Transverse colon (tissue), 4 donors: ENCODE results near the gene MORN3. TPM values are rescaled to one million over a fixed set of nuclear protein-coding genes. Genes with fewer than 3 reads are reported as not detected.
"Not testable (repeated sequence)": the region's sequence is repeated elsewhere in the genome, so short reads cannot be mapped to it uniquely, and the experiment has no call there.

Experiments used
- DNase-seq: peaks from one replicate; pipeline ENCODE4 v3.0.0-alpha.2; 2019
- H3K27ac ChIP-seq, 4 donors: fragments of 200-600 bp; sonication (generic); 2 replicates each; pipeline ENCODE4 v1.5.1; 2016 to 2018; ENCODE audit warnings: inconsistent platforms in 4 of 4
- H3K27me3 ChIP-seq: fragments of 200-600 bp; sonication (generic); 2 replicates; pipeline ENCODE4 v1.5.1; 2017; ENCODE audit warnings: inconsistent platforms
- H3K36me3 ChIP-seq, 4 donors: fragments of 200-600 bp; sonication (generic); 2 replicates each; pipeline ENCODE4 v1.5.1; 2017 to 2019; ENCODE audit warnings: inconsistent platforms in 4 of 4
- H3K4me1 ChIP-seq, 4 donors: fragments of 200-600 bp; sonication (generic); 2 replicates each; pipeline ENCODE4 v1.5.1; 2017 to 2020; ENCODE audit warnings: inconsistent platforms in 4 of 4
- H3K4me3 ChIP-seq, 4 donors: fragments of 200-600 bp; sonication (generic); 1 replicate in 1 of 4; 2 replicates in 3 of 4; pipeline versions ENCODE4 v1.5.1 to v1.6.1; 2017 to 2019; ENCODE audit warnings: inconsistent platforms in 4 of 4
- H3K9me3 ChIP-seq, 2 donors: fragments of 200-600 bp; sonication (generic); 2 replicates each; pipeline ENCODE4 v1.5.1; 2017 to 2019; ENCODE audit warnings: inconsistent platforms in 2 of 2
- EP300 ChIP-seq: sonication (generic); formaldehyde crosslinking; IDR thresholded peaks from one replicate; pipeline ENCODE4 v1.6.1; 2017; ENCODE audit warnings: antibody characterized with exemption, low read depth
- POLR2A ChIP-seq: fragments of 450-650 bp; IDR thresholded peaks from one replicate; pipeline ENCODE4 v1.6.1; 2016; ENCODE audit warnings: antibody characterized with exemption, mild to moderate bottlenecking, moderate library complexity
- POLR2AphosphoS5 ChIP-seq, 3 donors: sonication (generic); formaldehyde crosslinking; IDR thresholded peaks; one replicate each; pipeline ENCODE4 v1.6.1; 2016; ENCODE audit warnings: antibody characterized with exemption in 3 of 3
- WGBS, 2 donors: methylation state at CpG; one replicate each; pipeline ENCODE4 v1.1.5; 2018; ENCODE audit warnings: low coverage in 1 of 2; 5-methylcytosine and 5-hydroxymethylcytosine counted together
- in situ Hi-C, 4 donors: fragments of 200-750 bp; cut with MboI; loops; one replicate each; pipeline versions ENCODE4 v1.15.0 to v1.15.1; 2017; ENCODE audit warnings: low sequenced_read_pairs in 3 of 4, low pct_ligation_motif_present in 1 of 4, low pct_unique_long_range_greater_than_20kb in 1 of 4
- intact Hi-C: fragments of 100-400 bp; cut with DNase I; formaldehyde crosslinking; loops from one replicate; pipeline ENCODE4 v1.15.1; 2023; ENCODE audit warnings: low total_unique reads
- total RNA-seq, 4 donors: library from RNA; depleted of rRNA; stranded (reverse); fragments of >200 nt; gene quantifications; one replicate each; pipeline ENCODE4 v1.1.0, GENCODE V29; 2016
- TF ChIP-seq, protein P1 (sequence below), 5 experiments: fragments of 200-600 bp in 3 of 5; fragments of 450-650 bp in 2 of 5; sonication (generic) in 3 of 5; IDR thresholded peaks; 1 replicate in 2 of 5; 2 replicates in 3 of 5; pipeline ENCODE4 v1.5.1; 2016 to 2017; ENCODE audit warnings: antibody characterized with exemption in 5 of 5, inconsistent platforms in 3 of 5, mild to moderate bottlenecking in 2 of 5, moderate library complexity in 1 of 5

Gene MORN3
- total RNA-seq, 4 donors from 2014 or later: 0.48 TPM; not detected in 3

DNA sequence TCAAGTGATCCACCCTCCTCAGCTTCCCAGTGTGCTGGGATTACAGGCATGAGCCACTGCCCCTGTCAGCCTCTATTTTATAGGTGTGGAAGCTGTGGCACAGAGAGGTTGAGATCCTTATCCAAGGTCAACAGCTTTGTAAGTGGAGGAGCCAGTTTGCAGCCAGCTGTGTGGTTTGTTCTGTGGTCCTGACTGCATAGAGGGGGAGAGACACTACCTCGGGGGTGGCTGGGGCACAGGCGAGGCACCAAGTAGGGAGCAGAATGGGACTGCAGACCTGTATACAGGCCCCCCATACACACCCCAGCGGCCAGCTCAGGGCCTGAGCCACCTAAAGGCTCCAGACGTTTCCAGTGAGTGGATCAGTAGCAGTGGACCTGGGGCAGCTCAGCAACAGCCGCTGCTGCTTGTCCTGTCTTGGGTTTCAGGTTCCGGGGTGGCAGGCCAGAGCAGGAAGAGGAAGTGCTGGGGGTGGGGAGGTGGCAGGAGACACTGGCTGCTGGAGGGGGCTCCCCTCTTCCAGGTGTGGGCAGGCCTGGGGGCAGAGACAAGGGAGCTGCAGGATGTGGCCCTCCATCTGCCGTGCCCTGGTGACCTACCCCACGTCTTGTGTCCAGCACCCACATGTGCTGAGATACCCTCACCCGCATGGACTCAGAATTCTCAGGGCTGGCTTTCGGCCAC lies 32.1 kb downstream of the MORN3 start:
- H3K27ac ChIP-seq: peak overlapping the region in 2 of 4 donors; percentile 8 to 27
- H3K27me3 ChIP-seq: no peaks in the 10 kb centered on the region
- no peak overlapping the region for H3K4me3 ChIP-seq
- 50% methylated on average over 10 of the region's 10 CpGs; no CpG with 5 or more reads in 1 of the 2 donors for WGBS, 2 donors
- in situ Hi-C loops (no loop called here), intact Hi-C loops (no loop called here)
- TF ChIP-seq POLR2AphosphoS5 (IDR thresholded peaks at IDR 0.05) (no peak), EP300 (no peak), POLR2A (no peak)
- TF ChIP-seq, protein P1, sequence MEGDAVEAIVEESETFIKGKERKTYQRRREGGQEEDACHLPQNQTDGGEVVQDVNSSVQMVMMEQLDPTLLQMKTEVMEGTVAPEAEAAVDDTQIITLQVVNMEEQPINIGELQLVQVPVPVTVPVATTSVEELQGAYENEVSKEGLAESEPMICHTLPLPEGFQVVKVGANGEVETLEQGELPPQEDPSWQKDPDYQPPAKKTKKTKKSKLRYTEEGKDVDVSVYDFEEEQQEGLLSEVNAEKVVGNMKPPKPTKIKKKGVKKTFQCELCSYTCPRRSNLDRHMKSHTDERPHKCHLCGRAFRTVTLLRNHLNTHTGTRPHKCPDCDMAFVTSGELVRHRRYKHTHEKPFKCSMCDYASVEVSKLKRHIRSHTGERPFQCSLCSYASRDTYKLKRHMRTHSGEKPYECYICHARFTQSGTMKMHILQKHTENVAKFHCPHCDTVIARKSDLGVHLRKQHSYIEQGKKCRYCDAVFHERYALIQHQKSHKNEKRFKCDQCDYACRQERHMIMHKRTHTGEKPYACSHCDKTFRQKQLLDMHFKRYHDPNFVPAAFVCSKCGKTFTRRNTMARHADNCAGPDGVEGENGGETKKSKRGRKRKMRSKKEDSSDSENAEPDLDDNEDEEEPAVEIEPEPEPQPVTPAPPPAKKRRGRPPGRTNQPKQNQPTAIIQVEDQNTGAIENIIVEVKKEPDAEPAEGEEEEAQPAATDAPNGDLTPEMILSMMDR (IDR thresholded peaks at IDR 0.05): no peak
- DNase-seq: peak; percentile 50
- H3K9me3 ChIP-seq: no peaks in the 10 kb centered on the region
- H3K36me3 ChIP-seq: no peaks in the 10 kb centered on the region
- H3K4me1 ChIP-seq: peaks cover 0 to 20% (median 14%) of the 10 kb centered on the region in 4 donors

DNA sequence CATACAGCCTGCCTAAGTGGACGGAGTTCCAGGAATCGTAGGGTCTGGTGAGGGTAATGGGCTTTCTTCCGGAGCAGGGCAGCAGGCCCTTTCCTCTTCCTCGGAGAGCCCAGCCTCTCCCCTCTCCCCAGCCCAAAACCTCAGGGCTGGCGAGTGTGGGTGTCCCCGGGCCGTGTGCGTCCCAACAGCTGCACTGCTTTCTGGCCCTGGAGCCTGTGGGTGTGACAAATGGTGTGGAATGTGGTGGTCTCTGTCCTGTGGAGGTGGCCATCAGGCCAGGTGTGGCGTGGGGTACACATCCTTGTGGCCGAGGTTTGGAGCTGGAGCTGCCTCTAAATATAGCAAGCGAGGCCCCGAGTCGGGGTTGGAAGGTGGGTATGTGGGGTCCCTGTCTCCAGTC lies 34.6 kb downstream of the MORN3 start:
- DNase-seq: no peak
- 84 to 100% methylated on average over 1 to 13 of the region's 13 CpGs for WGBS, 2 donors
- peaks cover 0 to 36% (median 26%) of the 10 kb centered on the region in 4 donors for H3K4me1 ChIP-seq
- TF ChIP-seq POLR2A: no peak
- TF ChIP-seq, protein P1 (IDR thresholded peaks at IDR 0.05): no peak
- no peak for TF ChIP-seq POLR2AphosphoS5 (IDR thresholded peaks at IDR 0.05)
- no peak for TF ChIP-seq EP300
- intact Hi-C loops: no loop called here
- no peaks in the 10 kb centered on the region for H3K27me3 ChIP-seq
- no peak overlapping the region for H3K4me3 ChIP-seq
- H3K36me3 ChIP-seq: no peaks in the 10 kb centered on the region
- no peaks in the 10 kb centered on the region for H3K9me3 ChIP-seq
- no peak overlapping the region for H3K27ac ChIP-seq
- in situ Hi-C loops: no loop called here

DNA sequence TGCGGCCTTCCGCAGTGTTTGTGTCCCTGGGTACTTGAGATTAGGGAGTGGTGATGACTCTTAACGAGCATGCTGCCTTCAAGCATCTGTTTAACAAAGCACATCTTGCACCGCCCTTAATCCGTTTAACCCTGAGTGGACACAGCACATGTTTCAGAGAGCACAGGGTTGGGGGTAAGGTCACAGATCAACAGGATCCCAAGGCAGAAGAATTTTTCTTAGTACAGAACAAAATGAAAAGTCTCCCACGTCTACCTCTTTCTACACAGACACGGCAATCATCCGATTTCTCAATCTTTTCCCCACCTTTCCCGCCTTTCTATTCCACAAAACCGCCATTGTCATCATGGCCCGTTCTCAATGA lies 35.6 kb downstream of the MORN3 start:
- H3K4me3 ChIP-seq, in situ Hi-C loops, H3K9me3 ChIP-seq, H3K27ac ChIP-seq, intact Hi-C loops, DNase-seq, H3K27me3 ChIP-seq, H3K36me3 ChIP-seq: not testable (repeated sequence)
- H3K4me1 ChIP-seq: peaks cover 0 to 46% (median 34%) of the 10 kb centered on the region in 4 donors
- WGBS, 2 donors: 93 to 100% methylated on average over 2 to 6 of the region's 11 CpGs

DNA sequence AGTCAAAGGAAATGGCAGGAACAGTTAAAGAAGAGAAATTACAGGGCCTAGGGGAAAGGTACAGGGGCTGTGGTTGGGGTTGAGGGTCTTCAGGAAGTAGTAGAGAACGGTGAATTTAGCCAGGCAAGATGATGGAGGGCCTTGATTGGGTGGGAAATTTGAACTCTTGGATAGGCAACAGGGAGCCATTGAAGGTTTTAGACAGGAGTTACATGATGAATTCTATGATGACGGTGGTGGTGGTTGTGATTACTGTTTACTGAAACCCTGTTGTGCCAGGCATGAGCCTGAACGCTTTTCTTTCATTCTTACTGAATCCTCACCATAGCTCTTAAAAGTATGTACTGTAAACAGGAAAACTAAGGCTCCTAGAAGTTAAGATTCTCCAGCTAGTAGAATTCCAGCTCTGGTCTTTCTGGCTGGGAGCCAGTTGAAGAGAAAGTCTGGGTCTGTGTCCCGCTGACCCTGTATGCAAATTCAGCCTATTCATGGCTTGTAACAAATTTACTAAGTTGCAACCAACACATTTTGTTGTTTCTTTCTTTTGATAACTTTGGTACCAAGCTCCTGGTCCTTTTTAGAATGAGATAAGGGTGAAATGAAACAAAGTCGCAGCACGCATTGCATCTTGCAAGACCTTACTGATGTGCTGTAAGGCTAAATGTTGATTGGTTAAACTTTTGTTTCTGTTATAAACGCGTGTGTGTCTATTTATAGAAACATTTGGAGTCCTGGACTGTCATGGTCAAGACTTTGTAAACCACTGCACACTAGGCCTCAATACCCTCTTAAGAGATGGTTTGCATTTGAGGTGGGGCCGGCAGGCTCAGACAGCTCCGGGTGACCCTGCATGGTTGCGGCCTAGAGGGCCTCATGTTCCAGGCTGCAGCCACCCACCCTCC lies 37.1 kb downstream of the MORN3 start:
- no peak for DNase-seq
- Histone ChIP-seq H3K36me3 (no peaks in the 10 kb centered on the region), H3K27ac (peak overlapping the region; percentile 6 to 58 (median 46)), H3K27me3 (no peaks in the 10 kb centered on the region), H3K4me1 (peaks cover 6 to 57% (median 45%) of the 10 kb centered on the region in 4 donors), H3K9me3 (no peaks in the 10 kb centered on the region), H3K4me3 (no peak overlapping the region)
- WGBS, 2 donors: 59 to 72% methylated on average over 6 to 11 of the region's 11 CpGs
- TF ChIP-seq, protein P1 (IDR thresholded peaks at IDR 0.05): no peak
- TF ChIP-seq EP300 (no peak), POLR2A (no peak), POLR2AphosphoS5 (IDR thresholded peaks at IDR 0.05) (no peak)
- intact Hi-C loops (no loop called here), in situ Hi-C loops (no loop called here)
